ENCODE data around the gene SULT2A1.
"Not testable (repeated sequence)": the region's sequence is repeated elsewhere in the genome, so short reads cannot be mapped to it uniquely, and the experiment has no call there.

SULT2A1 gene

DNA sequence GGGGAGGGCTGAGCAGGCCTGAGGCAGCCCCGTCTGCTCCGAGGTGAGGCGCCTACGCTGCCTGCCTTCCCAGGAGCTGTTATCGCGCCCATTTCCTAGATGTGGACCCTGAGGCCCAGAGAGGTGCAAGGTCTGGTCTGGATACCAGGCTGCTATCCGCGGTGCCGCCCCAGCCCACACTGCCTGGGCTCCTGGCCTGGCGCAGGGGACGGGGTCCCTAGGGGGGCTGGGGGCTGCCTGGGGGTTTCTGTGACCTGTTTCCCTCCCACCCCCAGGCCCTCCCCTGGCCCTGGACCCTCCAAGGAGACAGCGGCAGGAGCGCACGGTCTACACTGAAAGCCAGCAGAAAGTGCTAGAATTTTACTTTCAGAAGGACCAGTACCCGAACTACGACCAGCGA, 26.3 kb downstream of the SULT2A1 start:
- DNase-seq, result not testable (repeated sequence)

- not testable (repeated sequence) for DNase-seq
Measured at GRCh38 chr19:47858646-47859285, 27.3 kb downstream of the SULT2A1 start, which contains the start of gene TPRX2. TPRX2 (plus strand) TSS chr19:47859235; CDS start chr19:47859247, 12 bp downstream.

DNA sequence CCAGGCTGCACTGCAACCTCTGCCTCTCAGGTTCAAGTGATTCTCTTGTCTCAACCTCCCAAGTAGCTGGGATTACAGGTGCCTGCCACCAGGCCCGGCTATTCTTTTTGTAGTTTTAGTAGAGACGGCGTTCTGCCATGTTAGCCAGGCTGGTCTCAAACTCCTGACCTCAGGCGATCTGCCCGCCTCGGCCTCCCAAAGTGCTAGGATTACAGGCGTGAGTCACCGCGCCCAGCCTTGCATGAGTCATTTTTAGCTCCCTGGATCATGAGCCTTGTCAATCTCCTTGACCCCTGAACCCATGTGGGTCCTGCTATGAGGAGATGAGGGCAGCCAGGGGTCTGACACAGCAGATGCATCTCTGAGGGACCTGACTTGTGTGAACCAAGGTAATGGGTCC, 27.9 kb downstream of the SULT2A1 start:
- not testable (repeated sequence) for DNase-seq

GRCh38 chr19:47854459-47854858, 31.7 kb downstream of the SULT2A1 start:
- DNase-seq, result no peak

GRCh38 chr19:47853003-47853402, 33.1 kb downstream of the SULT2A1 start:
- DNase-seq, result no peak

GRCh38 chr19:47848823-47849473, 37.2 kb downstream of the SULT2A1 start:
- DNase-seq, result no peak

- DNase-seq, result no peak
Measured at GRCh38 chr19:47848425-47848822, 37.7 kb downstream of the SULT2A1 start.

DNA sequence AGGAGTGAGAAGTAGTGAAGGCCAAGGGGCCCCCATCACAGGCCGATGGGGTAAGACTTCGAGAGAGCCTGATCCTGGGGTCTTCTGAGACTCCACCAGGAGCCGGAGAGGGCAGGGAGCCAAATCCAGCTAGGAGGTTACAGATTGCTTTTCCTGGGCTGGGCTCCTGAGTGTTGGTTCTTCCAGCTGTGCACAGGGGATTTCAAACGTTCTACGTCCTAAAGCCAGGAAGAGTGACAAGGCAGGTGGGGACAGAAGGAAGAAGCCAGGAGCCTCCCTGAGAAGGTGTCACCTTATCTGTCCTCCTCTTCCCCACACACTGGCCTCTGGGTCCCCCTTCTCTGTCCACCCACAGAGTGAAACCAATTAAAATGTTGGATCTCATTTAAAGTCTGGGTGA, 43.2 kb downstream of the SULT2A1 start:
- no peak for DNase-seq

DNA sequence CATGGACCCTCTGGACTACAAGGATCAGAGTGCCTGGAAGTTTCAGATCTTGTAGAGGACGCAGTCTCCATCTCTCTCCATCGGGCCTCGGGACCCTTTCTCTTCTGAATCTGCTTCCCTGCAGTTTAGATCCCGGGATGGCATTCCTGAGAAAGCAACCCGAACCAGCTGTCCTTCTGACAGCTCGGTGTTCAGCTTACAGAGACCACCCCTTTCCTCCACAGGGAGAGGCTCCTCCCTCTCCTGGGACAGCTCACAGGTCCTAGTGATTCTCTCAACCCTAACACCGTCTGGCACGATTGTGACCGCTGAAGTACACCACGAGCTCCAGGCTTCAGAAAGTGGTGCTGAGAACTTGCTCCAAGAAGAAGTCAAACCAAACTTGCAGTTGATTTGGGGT, 46.2 kb downstream of the SULT2A1 start:
- DNase-seq, result no peak

GRCh38 chr19:47839411-47839810, 46.7 kb downstream of the SULT2A1 start:
- DNase-seq, result no peak

GRCh38 chr19:47836038-47836437, 50.1 kb downstream of the SULT2A1 start:
- no peak for DNase-seq

GRCh38 chr19:47832723-47833122, 53.4 kb downstream of the SULT2A1 start:
- DNase-seq, result no peak

- no peak for DNase-seq
Measured at GRCh38 chr19:47826800-47827199, 59.3 kb downstream of the SULT2A1 start.

GRCh38 chr19:47824396-47824795, 61.7 kb downstream of the SULT2A1 start:
- DNase-seq, result no peak

DNA sequence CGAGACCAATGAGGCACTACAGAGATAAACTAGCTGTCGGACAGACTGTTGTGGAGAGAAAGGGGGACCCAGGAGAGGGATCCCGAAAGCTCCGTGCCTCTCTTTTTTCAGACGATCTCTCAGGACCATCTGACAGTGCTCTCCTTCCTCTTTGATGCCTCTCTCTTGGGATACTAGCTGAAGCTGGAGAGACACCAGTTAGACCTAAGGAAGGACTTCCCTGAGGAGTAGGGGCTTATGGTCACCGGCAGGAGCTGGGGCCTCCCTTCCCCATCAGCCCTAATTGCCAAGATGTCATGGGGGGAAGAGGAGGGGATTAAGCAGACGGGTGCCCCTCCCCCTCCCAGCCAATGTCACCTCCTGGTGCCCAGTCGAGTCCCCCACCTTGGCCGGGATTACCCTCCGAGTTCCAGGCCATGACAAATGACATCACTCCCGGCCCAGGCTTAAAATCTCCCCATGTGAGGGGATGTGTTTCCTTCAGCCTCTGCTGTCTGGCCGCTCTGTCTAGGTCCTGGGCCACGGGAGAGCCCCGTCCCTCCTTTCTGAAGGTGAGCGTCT, 64.6 kb downstream of the SULT2A1 start, which contains the start of gene CRX:
Gene CRX, plus strand, starts transcription at position 478 of the 561 bp plus-strand sequence. CDS start 12,507 bp downstream, outside the sequence.
- no peak for DNase-seq

Data from NCI-H526 treated with DMSO at 0.1 percent for 48 hours (cell line).